GM12891 (cell line): ENCODE measurements around the gene CTDSPL.

Source experiments
- POLR2A ChIP-seq: IDR thresholded peaks from 2 replicates; pipeline ENCODE4 v1.6.1; 2011; ENCODE audit warnings: low read depth, low read length, control low read depth
- POLR2AphosphoS5 ChIP-seq: IDR thresholded peaks from 2 replicates; pipeline ENCODE4 v1.6.1; 2011; ENCODE audit warnings: low read depth, low read length, control low read depth

DNA sequence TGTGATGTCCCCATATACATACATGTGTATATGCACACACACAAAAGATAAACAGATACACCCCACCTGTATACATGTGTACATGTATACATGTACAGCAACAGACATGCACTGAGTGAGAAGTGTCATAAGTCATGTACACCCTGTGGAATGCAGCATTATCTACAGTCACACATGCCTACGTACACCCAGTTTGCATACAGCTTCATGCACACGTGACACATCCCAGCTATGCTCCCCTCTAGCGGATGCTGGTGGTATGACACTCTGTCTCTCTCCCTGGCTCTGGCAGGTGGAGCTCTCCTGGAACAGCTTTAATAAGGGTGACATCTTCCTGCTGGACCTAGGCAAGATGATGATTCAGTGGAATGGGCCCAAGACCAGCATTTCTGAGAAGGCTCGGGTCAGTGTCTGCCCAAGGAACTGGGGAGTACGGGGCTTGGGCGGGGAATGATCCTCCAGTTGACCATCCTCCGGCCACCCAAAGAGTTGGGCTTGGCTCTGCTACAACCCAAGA is 135.2 kb downstream of the CTDSPL start:
- TF ChIP-seq POLR2A (no peak), POLR2AphosphoS5 (no peak)
